Chondrocyte (in vitro differentiated cells): ENCODE results near the gene HDDC2. TPM values are rescaled to one million over a fixed set of nuclear protein-coding genes. Genes with fewer than 3 reads are reported as not detected.
A peak's percentile ranks its signal among the peaks of the same experiment; 100 is the strongest.

Source experiments
- DNase-seq: peaks from one replicate; pipeline ENCODE4 v3.0.0; 2021; ENCODE audit warnings: mixed read lengths, low spot score
- H3K27ac Mint-ChIP-seq: one replicate; pipeline ENCODE4 v1.8.0; 2021; ENCODE audit warnings: mild to moderate bottlenecking, moderate library complexity, mixed read lengths; ENCODE audit not compliant: unreplicated experiment
- H3K27me3 Mint-ChIP-seq: 2 replicates; pipeline ENCODE4 v1.8.0; 2021; ENCODE audit warnings: low read depth, mixed read lengths
- H3K36me3 Mint-ChIP-seq: 2 replicates; pipeline ENCODE4 v1.8.0; 2021; ENCODE audit warnings: low read depth, mixed read lengths
- H3K4me1 Mint-ChIP-seq: 2 replicates; pipeline ENCODE4 v1.8.0; 2021; ENCODE audit warnings: low read depth, mild to moderate bottlenecking, mixed read lengths
- H3K4me3 Mint-ChIP-seq: one replicate; pipeline ENCODE4 v1.8.0; 2021; ENCODE audit warnings: mild to moderate bottlenecking, moderate library complexity, mixed read lengths; ENCODE audit not compliant: unreplicated experiment
- H3K9me3 Mint-ChIP-seq: 2 replicates; pipeline ENCODE4 v1.8.0; 2021; ENCODE audit warnings: low read depth, mixed read lengths
- total RNA-seq: library from RNA; stranded (reverse); gene quantifications from 3 replicates; pipeline ENCODE4 v1.2.1, GENCODE V29; 2021
- TF ChIP-seq, protein P1 (sequence below): fragments of 200-600 bp; sonication (generic); IDR thresholded peaks from 2 replicates; pipeline ENCODE4 v1.5.0; 2021; ENCODE audit warnings: antibody characterized with exemption, mild to moderate bottlenecking, moderate library complexity

Gene HDDC2
- total RNA-seq, 1 donor from 2014 or later: 49.4 TPM

DNA sequence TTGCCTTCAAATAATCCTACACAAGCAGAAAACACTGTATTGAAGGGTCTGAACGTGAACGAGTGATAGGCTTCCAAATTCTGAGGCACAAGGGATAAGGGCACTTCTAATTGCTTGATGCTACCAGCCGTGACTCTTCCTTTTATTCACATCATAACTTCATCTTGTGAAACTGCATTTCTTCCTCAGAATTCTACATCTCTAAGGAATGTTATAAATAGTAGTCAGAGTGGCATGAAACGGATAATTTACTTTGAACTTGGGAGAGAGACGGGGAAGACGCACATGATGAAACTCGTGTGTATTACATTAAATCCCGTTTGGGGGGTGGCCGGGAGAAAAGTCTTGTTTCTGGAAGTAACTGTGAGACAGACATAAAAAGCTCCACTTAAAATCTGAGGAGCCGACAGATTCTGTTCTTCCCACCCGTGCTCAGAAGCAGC is 754 bp downstream of the HDDC2 start:
- H3K4me3 Mint-ChIP-seq: peak overlapping the region; percentile 81
- DNase-seq: no peak
- TF ChIP-seq, protein P1, sequence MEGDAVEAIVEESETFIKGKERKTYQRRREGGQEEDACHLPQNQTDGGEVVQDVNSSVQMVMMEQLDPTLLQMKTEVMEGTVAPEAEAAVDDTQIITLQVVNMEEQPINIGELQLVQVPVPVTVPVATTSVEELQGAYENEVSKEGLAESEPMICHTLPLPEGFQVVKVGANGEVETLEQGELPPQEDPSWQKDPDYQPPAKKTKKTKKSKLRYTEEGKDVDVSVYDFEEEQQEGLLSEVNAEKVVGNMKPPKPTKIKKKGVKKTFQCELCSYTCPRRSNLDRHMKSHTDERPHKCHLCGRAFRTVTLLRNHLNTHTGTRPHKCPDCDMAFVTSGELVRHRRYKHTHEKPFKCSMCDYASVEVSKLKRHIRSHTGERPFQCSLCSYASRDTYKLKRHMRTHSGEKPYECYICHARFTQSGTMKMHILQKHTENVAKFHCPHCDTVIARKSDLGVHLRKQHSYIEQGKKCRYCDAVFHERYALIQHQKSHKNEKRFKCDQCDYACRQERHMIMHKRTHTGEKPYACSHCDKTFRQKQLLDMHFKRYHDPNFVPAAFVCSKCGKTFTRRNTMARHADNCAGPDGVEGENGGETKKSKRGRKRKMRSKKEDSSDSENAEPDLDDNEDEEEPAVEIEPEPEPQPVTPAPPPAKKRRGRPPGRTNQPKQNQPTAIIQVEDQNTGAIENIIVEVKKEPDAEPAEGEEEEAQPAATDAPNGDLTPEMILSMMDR: peak; percentile 0
- H3K27me3 Mint-ChIP-seq: no peaks in the 10 kb centered on the region
- H3K9me3 Mint-ChIP-seq: peaks cover 13% of the 10 kb centered on the region
- peaks cover 24% of the 10 kb centered on the region for H3K36me3 Mint-ChIP-seq
- H3K4me1 Mint-ChIP-seq: peaks cover 48% of the 10 kb centered on the region
- peak overlapping the region; percentile 95 for H3K27ac Mint-ChIP-seq

DNA sequence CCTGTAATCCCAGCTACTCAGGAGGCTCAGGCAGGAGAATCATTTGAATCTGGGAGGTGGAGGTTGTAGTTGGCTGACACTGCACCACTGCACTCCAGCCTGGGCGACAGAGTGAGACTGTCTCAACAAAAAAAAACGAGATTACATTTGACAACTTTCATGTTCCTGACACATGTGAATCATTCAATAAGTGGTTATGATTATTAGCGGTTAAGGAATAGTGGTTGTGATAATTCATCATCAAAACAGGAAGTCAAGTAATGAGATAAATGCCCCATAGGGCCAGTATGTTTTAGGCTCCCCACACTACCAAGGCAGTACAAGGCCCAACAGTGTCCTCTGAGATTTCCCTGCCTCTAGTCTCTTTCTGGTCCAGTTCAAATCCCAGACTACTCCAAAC is 2.5 kb downstream of the HDDC2 start:
- Mint-ChIP-seq H3K36me3 (peaks cover 25% of the 10 kb centered on the region), H3K9me3 (peaks cover 2% of the 10 kb centered on the region), H3K27ac (no peak overlapping the region), H3K4me1 (peaks cover 63% of the 10 kb centered on the region), H3K27me3 (no peaks in the 10 kb centered on the region), H3K4me3 (no peak overlapping the region)
- DNase-seq: no peak
- TF ChIP-seq, protein P1: no peak

DNA sequence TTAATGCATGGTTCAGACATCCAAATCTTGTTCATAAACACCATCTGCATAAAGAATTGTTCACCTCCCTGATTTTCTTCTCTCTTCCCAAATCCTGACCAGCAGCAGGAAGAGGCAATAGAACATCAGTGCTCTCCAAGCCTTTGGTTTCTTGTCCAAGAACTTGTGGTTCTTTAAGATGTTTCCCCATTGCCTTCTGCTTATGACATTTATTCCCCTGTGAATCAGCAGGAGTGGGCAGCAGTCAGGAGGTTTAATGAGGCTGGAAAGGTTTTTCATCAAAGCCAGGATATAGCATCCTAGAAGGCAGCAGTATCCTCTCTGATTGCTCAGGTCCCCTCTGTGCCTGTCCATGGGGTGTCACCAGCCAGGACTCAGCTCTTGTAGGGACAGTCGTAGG is 5.3 kb downstream of the HDDC2 start:
- no peaks in the 10 kb centered on the region for H3K9me3 Mint-ChIP-seq
- no peak overlapping the region for H3K27ac Mint-ChIP-seq
- peaks cover 59% of the 10 kb centered on the region for H3K4me1 Mint-ChIP-seq
- H3K27me3 Mint-ChIP-seq: no peaks in the 10 kb centered on the region
- no peak for DNase-seq
- TF ChIP-seq, protein P1: no peak
- peaks cover 34% of the 10 kb centered on the region for H3K36me3 Mint-ChIP-seq
- no peak overlapping the region for H3K4me3 Mint-ChIP-seq

DNA sequence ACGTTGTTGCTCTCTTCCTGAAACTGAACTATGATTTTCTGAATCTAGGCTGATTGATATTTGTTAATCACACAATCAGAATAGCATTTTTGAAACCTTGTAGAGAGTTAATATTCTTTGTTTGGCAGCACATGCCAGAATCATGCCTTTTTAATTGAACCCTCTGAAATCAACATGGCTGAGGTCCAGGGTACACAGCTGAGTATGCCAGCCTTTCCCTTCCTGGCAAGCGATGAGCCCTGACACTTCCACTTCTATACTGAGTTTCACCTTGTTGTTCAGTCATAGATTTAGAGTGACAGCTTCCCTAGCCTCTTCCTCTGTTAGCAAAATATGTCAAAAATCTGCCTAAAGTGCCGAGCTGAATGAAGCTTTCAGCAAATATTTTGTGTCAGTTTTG is 6.8 kb downstream of the HDDC2 start:
- Mint-ChIP-seq H3K4me1 (peaks cover 46% of the 10 kb centered on the region), H3K27ac (no peak overlapping the region), H3K36me3 (peaks cover 30% of the 10 kb centered on the region), H3K27me3 (no peaks in the 10 kb centered on the region), H3K9me3 (no peaks in the 10 kb centered on the region), H3K4me3 (no peak overlapping the region)
- no peak for DNase-seq
- TF ChIP-seq, protein P1: no peak

DNA sequence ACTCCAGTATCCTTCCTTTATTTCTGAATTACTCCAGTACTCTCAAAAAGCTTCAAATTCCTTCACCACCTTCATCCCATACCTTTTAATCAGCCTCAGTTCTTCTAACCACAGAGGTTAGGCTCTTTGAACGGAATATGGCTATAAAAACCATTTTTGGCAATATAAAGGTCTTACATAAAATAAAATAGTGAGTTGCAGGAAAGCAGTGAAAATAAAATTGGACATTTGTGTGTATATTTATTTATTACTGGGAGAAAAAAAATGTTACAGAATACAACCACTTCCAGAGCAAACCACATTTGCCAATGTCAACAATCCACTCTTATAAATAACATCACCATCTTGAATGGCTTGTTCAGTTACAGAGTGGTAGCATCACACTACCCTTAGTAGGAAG is 7.7 kb downstream of the HDDC2 start:
- DNase-seq: no peak
- Mint-ChIP-seq H3K9me3 (no peaks in the 10 kb centered on the region), H3K36me3 (peaks cover 28% of the 10 kb centered on the region), H3K4me1 (peaks cover 39% of the 10 kb centered on the region), H3K27ac (no peak overlapping the region), H3K4me3 (no peak overlapping the region), H3K27me3 (no peaks in the 10 kb centered on the region)
- TF ChIP-seq, protein P1: no peak
